Retinal pigment epithelial cell (primary cell): ENCODE data around the gene KMT2A.
"Not testable (repeated sequence)": the region's sequence is repeated elsewhere in the genome, so short reads cannot be mapped to it uniquely, and the experiment has no call there.

ENCODE experiments used
- DNase-seq: peaks from one replicate; pipeline ENCODE4 v3.0.0-alpha.2; 2010; ENCODE audit warnings: low read depth
- H3K4me3 ChIP-seq: 2 replicates; pipeline ENCODE4 v1.5.1; 2011; ENCODE audit warnings: mild to moderate bottlenecking, low read length, control low read depth, moderate library complexity
- CTCF ChIP-seq: conservative IDR thresholded peaks from 2 replicates; pipeline ENCODE4 v1.5.1; 2011; ENCODE audit warnings: low read depth, low read length, control low read depth, inconsistent platforms

The KMT2A gene

DNA sequence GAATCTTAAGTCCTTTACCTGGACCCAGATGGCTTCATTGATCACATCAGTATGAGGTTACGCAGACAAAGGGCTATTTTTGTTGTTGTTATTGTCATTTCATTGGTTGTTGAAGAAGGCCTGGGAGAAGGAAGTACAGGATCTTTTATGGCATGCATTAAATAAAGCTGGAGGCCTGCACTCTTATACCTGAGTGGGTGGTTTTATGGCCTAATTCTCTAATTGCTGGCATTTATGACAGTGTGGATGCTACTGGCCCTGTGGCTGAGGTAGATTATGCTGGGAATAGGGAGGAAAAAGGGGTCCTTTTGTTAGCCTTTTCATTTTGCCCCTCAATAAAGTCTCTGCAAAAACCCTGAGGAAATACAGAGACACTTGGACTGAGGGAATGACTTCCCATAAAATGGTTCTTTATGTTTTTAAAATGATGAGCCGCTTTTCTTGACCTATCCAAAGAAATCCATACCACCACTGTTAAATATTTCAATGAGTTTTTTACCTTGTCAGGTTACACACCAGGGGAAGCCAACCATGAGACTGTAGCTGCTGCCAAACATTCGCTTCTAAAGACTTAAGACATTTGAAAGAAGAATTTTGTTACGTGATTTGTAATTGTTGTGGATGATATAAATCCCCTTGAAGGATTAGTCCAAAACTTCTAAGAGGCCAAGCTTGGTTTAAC lies 6.8 kb downstream of the KMT2A start:
- no peak for TF ChIP-seq CTCF
- no peak for DNase-seq
- H3K4me3 ChIP-seq: no peak overlapping the region

- no peak overlapping the region for H3K4me3 ChIP-seq
- no peak for TF ChIP-seq CTCF
- no peak for DNase-seq
Observed at GRCh38 chr11:118443590-118444218, 7.4 kb downstream of the KMT2A start.

DNA sequence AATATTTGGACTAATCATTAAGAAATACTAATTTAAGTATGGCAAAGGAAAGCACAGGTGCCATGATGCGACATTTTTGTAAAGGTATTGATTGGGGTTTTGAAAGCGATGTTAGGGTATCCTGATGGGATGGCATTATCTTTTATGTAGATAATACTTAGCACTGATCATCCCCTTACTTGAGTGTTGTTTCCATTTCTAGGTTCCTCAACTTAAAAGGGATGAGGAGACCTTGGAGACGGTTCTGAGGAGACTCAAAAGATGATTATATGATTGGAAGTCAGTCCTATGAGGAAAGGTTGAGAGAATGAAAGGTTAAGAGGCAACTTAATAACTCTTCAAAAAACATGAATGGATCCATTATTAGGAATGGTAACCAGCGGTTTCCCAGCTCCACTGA lies 11.1 kb downstream of the KMT2A start:
- TF ChIP-seq CTCF: no peak
- no peak overlapping the region for H3K4me3 ChIP-seq
- DNase-seq: no peak

DNA sequence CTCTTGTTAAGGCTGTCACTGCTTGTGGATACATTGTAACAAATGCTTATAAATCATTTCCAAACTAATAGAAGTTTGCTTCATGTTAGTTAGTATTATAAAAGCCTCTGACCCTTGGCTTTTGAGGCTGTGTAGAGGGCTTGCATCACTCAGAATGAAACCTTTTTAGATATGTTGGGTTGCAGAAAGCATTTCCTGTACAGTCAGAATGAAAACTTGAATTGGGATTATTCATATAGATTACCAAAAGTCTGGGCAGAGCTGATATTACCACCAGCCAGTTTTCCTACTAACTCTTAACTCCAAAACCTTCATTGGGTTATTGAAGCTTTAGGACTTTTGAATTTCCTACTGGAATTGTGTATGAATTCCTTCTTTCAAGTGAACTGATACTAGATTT lies 12.0 kb downstream of the KMT2A start:
- no peak for DNase-seq
- TF ChIP-seq CTCF: no peak
- no peak overlapping the region for H3K4me3 ChIP-seq

GRCh38 chr11:118449316-118449918 lies 13.1 kb downstream of the KMT2A start:
- DNase-seq: no peak
- H3K4me3 ChIP-seq: no peak overlapping the region
- TF ChIP-seq CTCF: no peak

- no peak for DNase-seq
- TF ChIP-seq CTCF: no peak
- no peak overlapping the region for H3K4me3 ChIP-seq
Observed at GRCh38 chr11:118450451-118450850, 14.2 kb downstream of the KMT2A start.

DNA sequence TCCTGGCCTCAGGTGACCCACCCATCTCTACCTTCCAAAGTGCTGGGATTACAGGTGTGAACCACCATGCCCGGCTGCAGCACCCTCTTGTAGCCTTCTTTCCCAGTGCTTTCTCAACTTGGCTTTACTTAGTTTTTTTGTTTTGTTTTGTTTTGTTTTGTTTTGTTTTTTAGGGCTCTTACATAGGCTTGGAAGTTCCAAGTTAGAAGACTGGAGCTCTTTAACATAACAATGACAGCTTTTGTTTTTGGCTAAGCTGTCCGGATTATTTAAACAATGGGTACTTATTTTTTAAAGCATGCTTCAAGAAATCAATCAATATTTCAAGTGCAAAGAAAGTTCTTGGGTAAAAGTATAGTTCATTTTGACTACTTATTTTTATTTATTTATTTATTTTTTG lies 25.9 kb downstream of the KMT2A start:
- no peak for DNase-seq
- H3K4me3 ChIP-seq: no peak overlapping the region
- TF ChIP-seq CTCF: no peak

GRCh38 chr11:118468968-118469367 lies 32.7 kb downstream of the KMT2A start:
- H3K4me3 ChIP-seq, DNase-seq: not testable (repeated sequence)
